Measurements from ENCODE around the gene STK38L.

Gene STK38L

DNA sequence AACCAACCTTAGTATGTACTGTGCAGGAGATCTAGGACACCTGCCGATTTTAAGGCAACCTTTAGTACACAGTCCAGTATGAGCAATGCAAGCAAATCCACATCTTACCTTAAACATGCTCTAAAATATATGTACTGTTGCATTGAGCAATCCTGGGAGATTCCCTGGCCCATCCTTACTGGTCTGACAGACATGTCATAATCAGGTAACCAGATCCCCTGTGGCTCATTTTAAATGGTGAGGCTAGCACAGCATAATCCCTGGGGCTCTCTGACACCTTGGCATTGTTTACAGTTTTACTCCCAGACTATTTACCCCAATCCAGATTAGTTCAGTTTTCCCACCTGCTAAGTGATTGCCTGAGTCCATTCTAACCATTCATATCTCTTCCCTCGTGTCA lies 103.7 kb downstream of the STK38L start:
- DNase-seq (ENCODE audit: low read depth in 2 of 2), result no peak

DNA sequence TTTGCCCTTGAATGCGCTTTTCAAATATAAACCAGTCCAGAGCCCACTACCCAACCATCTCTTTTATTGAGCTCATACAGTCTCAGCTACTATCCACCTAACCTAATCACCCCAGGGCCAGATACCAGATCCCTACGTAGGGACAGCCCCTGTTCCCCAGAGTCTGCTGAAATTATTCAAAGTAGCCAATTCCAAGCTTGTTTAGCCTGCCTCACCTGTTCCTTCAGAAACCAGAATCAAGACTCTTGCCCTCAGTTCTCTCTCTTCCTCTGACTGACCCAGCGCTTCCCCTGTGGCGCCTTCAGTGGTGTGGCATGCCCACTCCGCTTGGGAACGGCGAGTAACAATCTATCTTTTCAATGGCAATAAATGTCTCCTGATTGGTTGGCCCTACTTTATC lies 107.4 kb downstream of the STK38L start:
- DNase-seq (ENCODE audit: low read depth in 2 of 2), result no peak

DNA sequence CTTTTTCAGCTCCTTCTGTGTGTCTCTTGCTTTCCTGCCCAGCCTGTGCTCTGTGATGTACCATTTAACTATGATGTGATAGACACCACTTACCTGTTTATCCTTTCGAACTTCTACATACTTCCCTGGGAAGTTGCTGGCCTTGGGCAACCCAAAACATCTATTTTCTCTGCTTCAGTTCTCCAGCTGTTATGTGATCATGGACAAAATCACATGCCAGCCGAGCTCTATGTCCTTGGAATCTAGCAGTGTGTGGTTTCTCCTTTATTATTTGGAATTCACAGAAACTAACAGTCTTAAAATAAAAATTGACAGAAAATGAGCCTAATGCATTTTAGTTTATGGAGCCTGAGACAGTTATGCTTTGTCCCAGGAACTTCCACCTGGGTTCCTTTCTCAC lies 111.4 kb downstream of the STK38L start:
- no peak for DNase-seq (ENCODE audit: low read depth in 2 of 2)

DNA sequence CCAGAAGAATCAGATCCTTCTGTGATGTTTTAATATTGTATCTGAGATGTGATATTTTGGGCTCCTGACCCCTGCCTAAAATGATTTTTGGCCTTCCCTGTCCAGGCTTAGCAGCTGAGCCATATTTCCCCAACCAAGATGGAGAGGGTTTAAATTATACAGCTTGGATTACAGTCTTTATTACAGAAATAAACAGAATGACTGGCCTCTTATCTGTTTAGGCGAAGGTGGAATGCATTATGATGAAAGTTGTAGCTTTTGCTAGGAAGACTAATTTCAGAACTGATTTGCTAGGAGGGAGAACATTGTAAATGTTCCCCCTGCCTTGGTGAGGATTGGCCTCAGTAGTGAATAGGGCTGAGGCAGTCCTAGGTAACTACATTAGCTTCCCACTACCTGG lies 111.9 kb downstream of the STK38L start:
- no peak for DNase-seq (ENCODE audit: low read depth in 2 of 2)

DNA sequence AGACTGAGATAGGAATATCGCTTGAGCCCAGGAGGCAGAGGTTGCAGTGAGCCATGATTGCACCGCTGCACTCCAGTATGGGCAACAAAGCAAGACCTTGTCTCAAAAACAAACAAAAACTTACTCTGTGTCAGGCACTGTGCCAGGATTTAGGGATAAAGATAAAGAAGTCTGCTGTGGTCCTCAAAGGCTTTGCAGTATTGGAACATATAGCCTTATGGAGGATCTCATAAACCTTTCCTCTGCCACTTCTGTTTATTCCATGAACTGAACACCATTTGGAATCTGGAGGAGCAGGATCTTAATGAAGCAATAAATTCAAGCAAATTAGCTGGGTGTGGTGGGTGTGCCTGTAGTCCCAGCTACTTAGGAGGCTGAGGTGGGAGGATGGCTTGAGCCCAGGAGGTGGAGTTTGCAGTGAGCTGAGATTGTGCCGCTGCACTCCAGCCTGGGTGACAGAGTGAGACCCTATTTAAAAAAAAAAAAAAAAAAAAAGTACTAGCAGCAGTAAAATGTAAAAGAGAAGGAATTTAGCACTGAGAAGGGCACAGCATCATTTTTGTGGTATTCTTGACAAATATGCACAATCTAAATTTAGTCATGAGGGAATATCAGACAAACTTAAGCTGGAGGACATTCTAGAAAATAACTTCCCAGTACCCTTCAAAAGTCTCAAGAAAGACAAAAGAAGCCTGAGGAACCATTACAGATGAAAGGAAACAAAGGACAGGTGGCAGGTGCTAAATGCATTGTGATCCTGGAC lies 115.7 kb downstream of the STK38L start:
- no peak for DNase-seq (ENCODE audit: low read depth in 2 of 2)

DNA sequence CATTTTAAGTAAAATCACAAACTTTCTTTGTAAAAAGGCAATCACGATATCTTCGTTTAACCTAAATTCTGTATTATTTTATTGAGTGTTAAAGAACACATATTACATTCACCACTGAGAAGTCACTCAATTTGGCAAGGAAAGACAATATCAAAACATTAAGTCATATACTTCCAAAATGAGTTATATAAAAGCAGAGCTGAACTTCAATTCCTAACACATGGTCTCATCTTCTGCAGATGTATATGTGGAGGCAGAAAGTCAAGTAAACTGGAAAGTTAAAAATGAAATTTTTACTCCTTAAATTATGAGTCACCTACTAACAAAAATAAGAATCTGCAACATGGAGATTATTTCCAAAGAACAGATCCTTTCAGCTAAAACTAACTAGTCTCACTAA lies 117.3 kb downstream of the STK38L start:
- no peak for DNase-seq (ENCODE audit: low read depth in 2 of 2)

DNA sequence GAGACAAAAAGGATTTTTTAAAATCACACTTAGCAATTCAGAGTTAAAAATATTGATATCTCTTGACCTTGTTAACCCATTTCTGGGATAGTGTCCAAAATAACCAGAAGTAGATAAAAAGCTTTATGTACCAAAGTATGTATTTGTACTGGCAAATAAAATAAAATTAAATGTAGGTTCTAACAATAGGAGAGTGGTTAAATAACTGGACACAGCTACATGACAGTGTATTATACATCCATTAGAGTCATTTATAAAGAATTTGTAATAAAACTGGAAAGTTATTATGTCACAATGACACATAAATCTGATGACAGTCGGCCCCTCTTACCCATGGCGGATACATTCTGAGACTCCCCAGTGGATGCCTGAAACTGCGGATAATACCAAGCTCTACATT lies 122.5 kb downstream of the STK38L start:
- DNase-seq (ENCODE audit: low read depth in 2 of 2), result no peak

DNA sequence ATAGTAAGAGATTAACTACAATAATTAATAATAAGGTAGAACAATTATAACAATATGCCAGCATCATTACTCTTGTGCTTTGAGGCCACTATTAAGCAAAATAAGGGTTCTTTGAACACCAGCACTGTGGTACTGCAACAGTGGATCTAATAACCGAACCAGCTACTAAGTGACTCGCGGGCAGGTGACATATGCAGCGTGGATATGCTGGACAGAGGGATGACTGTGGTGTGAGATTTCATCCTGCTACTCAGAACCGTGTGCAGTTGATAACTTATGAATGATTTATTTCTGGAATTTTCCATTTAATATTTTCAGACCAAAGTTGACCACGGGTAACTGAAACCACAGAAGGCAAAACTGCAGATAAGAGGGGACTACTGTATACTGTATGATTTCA lies 123.0 kb downstream of the STK38L start:
- DNase-seq (ENCODE audit: low read depth in 2 of 2), result no peak

All from activated CD8-positive, alpha-beta memory T cell treated with anti-CD3 and anti-CD28 coated beads for 4 hours (primary cell).